PC-3 (cell line): ENCODE measurements around the gene WDR55.

Experiments used
- CTCF ChIP-seq: fragments of 300-600 bp; sonication (generic); conservative IDR thresholded peaks from 2 replicates; pipeline ENCODE4 v1.5.1; 2017; ENCODE audit warnings: antibody characterized with exemption, low read depth, mild to moderate bottlenecking, low read length
- EZH2phosphoT487 ChIP-seq: fragments of 300-600 bp; sonication (generic); IDR thresholded peaks from 2 replicates; pipeline ENCODE4 v1.6.1; 2018; ENCODE audit warnings: mild to moderate bottlenecking, antibody characterized with exemption, low read length, borderline replicate concordance

- TF ChIP-seq EZH2phosphoT487: no peak
- TF ChIP-seq CTCF: no peak
Observed at GRCh38 chr5:140635291-140636257, 29.1 kb upstream of the WDR55 start.
